ENCODE measurements around the gene ANXA5. TPM values are rescaled to one million over a fixed set of nuclear protein-coding genes. Genes with fewer than 3 reads are reported as not detected.

The ANXA5 gene
- total and polyA plus RNA-seq, 2 donors (not counting 1 experiment from before 2014, with no cell fraction given) = 602 to 2,025 TPM

DNA sequence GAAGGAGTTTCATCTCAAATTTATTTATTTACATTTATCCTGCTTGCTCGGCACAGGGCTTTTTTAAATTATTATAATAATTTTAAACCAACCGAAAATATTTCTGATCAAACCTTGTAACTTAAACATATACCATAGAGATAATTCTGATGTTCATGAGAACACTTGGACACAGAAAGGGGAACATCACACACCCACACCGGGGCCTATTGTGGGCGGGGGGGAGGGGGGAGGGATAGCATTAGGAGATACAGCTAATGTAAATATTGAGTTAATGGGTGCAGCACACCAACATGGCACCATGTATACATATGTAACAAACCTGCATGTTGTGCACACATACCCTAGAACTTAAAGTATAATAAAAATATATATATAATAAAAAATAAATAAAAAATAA, 2.9 kb downstream of the ANXA5 start:
- Histone ChIP-seq H2AFZ (ENCODE audit: low read length) (no peak overlapping the region), H3K4me3 (replicated peaks in 1 of 4; ENCODE audit: control extremely low read depth in 1 of 4, insufficient read depth in 1 of 4, low read depth in 3 of 4, low read length in 4 of 4) (peak overlapping the region; percentile 3 to 96 (median 38)), H3K9ac (ENCODE audit: insufficient read depth, low read length) (no peak overlapping the region), H3K4me2 (ENCODE audit: extremely low read depth, insufficient read depth, low read length) (peak overlapping the region; percentile 30), H4K20me1 (ENCODE audit: control insufficient read depth, extremely low read depth, insufficient read depth, low read length) (peaks cover 4% of the 10 kb centered on the region), H3K36me3 (ENCODE audit: control insufficient read depth, insufficient read depth, low read length) (peaks cover 2% of the 10 kb centered on the region), H3K27me3 (ENCODE audit: control insufficient read depth, insufficient read depth, low read length) (no peaks in the 10 kb centered on the region), H3K4me1 (ENCODE audit: control insufficient read depth, extremely low read depth, insufficient read depth, low read length) (peaks cover 13% of the 10 kb centered on the region), H3K27ac (ENCODE audit: insufficient read depth, low read length) (no peak overlapping the region), H3K79me2 (ENCODE audit: control insufficient read depth, insufficient read depth, low read length) (peaks cover 62% of the 10 kb centered on the region), H3K9me3 (ENCODE audit: control insufficient read depth, insufficient read depth, low read depth, low read length) (no peaks in the 10 kb centered on the region)
- no peak for TF ChIP-seq EZH2 (IDR thresholded peaks at IDR 0.05; ENCODE audit: low read length, missing control alignments)
- TF ChIP-seq CTCF (conservative IDR thresholded peaks at IDR 0.05 in 1 of 2, IDR thresholded peaks at IDR 0.05 in 1 of 2; ENCODE audit: low read depth in 1 of 2, low read length in 2 of 2) = no peak
- DNase-seq (ENCODE audit: low read depth in 2 of 2) = no peak

- Histone ChIP-seq H4K20me1 (ENCODE audit: control insufficient read depth, extremely low read depth, insufficient read depth, low read length) (peaks cover 4% of the 10 kb centered on the region), H2AFZ (ENCODE audit: low read length) (no peak overlapping the region), H3K4me2 (ENCODE audit: extremely low read depth, insufficient read depth, low read length) (peak overlapping the region; percentile 30), H3K36me3 (ENCODE audit: control insufficient read depth, insufficient read depth, low read length) (peaks cover 2% of the 10 kb centered on the region), H3K27ac (ENCODE audit: insufficient read depth, low read length) (peak overlapping the region; percentile 3), H3K9ac (ENCODE audit: insufficient read depth, low read length) (no peak overlapping the region), H3K4me3 (replicated peaks in 1 of 4; ENCODE audit: control extremely low read depth in 1 of 4, insufficient read depth in 1 of 4, low read depth in 3 of 4, low read length in 4 of 4) (peak overlapping the region; percentile 3 to 96 (median 38)), H3K4me1 (ENCODE audit: control insufficient read depth, extremely low read depth, insufficient read depth, low read length) (peaks cover 17% of the 10 kb centered on the region), H3K79me2 (ENCODE audit: control insufficient read depth, insufficient read depth, low read length) (peaks cover 67% of the 10 kb centered on the region), H3K9me3 (ENCODE audit: control insufficient read depth, insufficient read depth, low read depth, low read length) (no peaks in the 10 kb centered on the region), H3K27me3 (ENCODE audit: control insufficient read depth, insufficient read depth, low read length) (no peaks in the 10 kb centered on the region)
- DNase-seq (ENCODE audit: low read depth in 2 of 2) = peak in 1 of 2 donors; percentile 53
- TF ChIP-seq CTCF (conservative IDR thresholded peaks at IDR 0.05 in 1 of 2, IDR thresholded peaks at IDR 0.05 in 1 of 2; ENCODE audit: low read depth in 1 of 2, low read length in 2 of 2) (no peak), EZH2 (IDR thresholded peaks at IDR 0.05; ENCODE audit: low read length, missing control alignments) (no peak)
These were observed 3.3 kb downstream of the ANXA5 start for GRCh38 chr4:121693450-121693849.

DNA sequence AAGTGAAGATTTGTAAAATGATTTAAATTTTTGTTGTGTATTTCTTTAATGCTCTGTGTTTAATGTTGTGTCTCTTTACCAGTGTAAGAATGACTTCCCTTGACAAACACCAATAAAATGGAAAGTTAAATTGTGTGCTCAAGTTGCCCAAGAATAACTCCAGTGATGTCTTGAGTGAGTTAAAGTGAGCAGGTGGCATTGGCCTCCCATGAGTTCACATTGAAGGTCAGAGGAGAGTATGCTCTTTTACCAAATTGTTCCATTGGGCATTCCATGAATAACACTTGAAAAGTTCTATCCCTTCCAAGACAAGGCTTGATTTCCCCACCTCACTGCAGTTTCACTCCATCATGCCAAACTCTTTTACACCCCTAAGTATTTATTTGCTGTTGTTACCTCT, 4.5 kb downstream of the ANXA5 start:
- H3K4me2 ChIP-seq (ENCODE audit: extremely low read depth, insufficient read depth, low read length) = peak overlapping the region; percentile 77
- H3K9me3 ChIP-seq (ENCODE audit: control insufficient read depth, insufficient read depth, low read depth, low read length) = no peaks in the 10 kb centered on the region
- H3K27me3 ChIP-seq (ENCODE audit: control insufficient read depth, insufficient read depth, low read length) = no peaks in the 10 kb centered on the region
- H3K27ac ChIP-seq (ENCODE audit: insufficient read depth, low read length) = peak overlapping the region; percentile 95
- H3K4me3 ChIP-seq (replicated peaks in 1 of 4; ENCODE audit: control extremely low read depth in 1 of 4, insufficient read depth in 1 of 4, low read depth in 3 of 4, low read length in 4 of 4) = peak overlapping the region in 2 of 4 experiments; percentile 7 to 96
- no peak overlapping the region for H2AFZ ChIP-seq (ENCODE audit: low read length)
- no peak for TF ChIP-seq CTCF (conservative IDR thresholded peaks at IDR 0.05 in 1 of 2, IDR thresholded peaks at IDR 0.05 in 1 of 2; ENCODE audit: low read depth in 1 of 2, low read length in 2 of 2)
- no peak for TF ChIP-seq EZH2 (IDR thresholded peaks at IDR 0.05; ENCODE audit: low read length, missing control alignments)
- no peak overlapping the region for H3K9ac ChIP-seq (ENCODE audit: insufficient read depth, low read length)
- peaks cover 78% of the 10 kb centered on the region for H3K79me2 ChIP-seq (ENCODE audit: control insufficient read depth, insufficient read depth, low read length)
- peaks cover 4% of the 10 kb centered on the region for H4K20me1 ChIP-seq (ENCODE audit: control insufficient read depth, extremely low read depth, insufficient read depth, low read length)
- DNase-seq (ENCODE audit: low read depth in 2 of 2) = no peak
- H3K36me3 ChIP-seq (ENCODE audit: control insufficient read depth, insufficient read depth, low read length) = peaks cover 5% of the 10 kb centered on the region
- peaks cover 21% of the 10 kb centered on the region for H3K4me1 ChIP-seq (ENCODE audit: control insufficient read depth, extremely low read depth, insufficient read depth, low read length)
